Measurements from ENCODE around the gene PARP4. TPM values are rescaled to one million over a fixed set of nuclear protein-coding genes. Genes with fewer than 3 reads are reported as not detected.
A peak's percentile ranks its signal among the peaks of the same experiment; 100 is the strongest.

Gene PARP4
- total RNA-seq, 1 experiment from 2014 or later = 76.0 TPM

DNA sequence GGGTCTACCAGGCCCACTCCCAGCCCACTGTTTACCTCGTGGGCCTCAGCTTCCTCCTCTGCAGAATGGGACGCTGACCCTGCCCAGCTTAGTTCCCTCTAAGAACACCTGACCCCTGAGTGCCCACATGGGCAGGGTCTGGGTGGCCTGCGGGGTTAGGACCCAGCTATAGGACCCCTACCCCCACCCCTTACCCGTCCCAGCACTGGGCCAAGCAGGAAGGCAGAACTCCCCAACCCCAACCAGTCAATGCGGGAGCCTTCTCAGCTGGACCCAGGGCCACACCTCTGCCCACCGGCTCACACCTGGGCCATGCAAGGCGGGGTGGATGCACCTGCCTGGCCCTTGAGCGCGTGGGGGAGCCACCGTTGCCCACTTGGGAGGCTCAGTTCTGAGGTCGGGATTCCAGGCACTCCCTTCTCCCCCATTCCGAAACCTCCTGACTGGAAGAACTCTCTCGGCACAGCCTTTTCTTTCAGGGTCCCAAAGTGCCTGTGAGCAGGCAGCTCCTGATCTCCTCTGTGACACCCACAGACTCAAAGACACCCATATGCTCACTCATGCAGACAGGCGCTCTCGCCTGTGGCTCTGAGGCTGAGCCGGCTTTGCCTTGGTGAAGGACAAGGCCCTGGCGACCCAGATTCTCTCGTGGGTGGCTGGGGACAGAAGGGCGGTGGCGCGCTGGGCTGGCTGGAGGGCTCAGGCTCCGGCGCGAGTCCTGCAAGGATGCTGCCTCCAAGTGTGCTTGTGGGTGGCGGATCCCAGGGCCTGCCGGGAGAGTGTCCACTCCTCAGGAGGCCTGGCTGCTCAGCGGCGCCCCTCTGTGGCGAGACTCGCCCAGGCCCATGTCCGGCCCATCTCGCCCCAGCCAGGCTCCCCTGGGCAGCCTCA lies 27.9 kb upstream of the PARP4 start:
- H3K27me3 ChIP-seq (ENCODE audit: insufficient read depth, low read length) = no peaks in the 10 kb centered on the region
- TF ChIP-seq ZNF274 (IDR thresholded peaks at IDR 0.05; ENCODE audit: low read depth, low read length) (no peak), ZFX (IDR thresholded peaks at IDR 0.05) (no peak), CTCF (IDR thresholded peaks at IDR 0.05 in 2 of 3, conservative IDR thresholded peaks at IDR 0.05 in 1 of 3; ENCODE audit: borderline replicate concordance in 1 of 3, insufficient read depth in 1 of 3, low read depth in 2 of 3, low read length in 2 of 3) (peak in 2 of 3 experiments; percentile 35 to 49; a peak in 4 of 6 replicates)
- H3K4me1 ChIP-seq (ENCODE audit: control insufficient read depth in 1 of 2, insufficient read depth in 2 of 2, low read length in 2 of 2) = no peaks in the 10 kb centered on the region
- H3K9me3 ChIP-seq (ENCODE audit: control insufficient read depth in 1 of 2, insufficient read depth in 1 of 2, low read depth in 1 of 2, low read length in 2 of 2) = no peaks in the 10 kb centered on the region
- no peak overlapping the region for H3K9ac ChIP-seq (ENCODE audit: low read length)
- CTCF ChIA-PET = no interaction called here
- ATAC-seq (peak; percentile 93), DNase-seq (ENCODE audit: low read depth, low spot score) (no peak)
- intact Hi-C loops (cut with micrococcal nuclease) = no loop called here
- H2AFZ ChIP-seq (ENCODE audit: low read depth, low read length, poor library complexity, severe bottlenecking) = no peak overlapping the region
- POLR2A ChIA-PET = no interaction called here
- H3K27ac ChIP-seq (ENCODE audit: low read depth, low read length) = no peak overlapping the region
- H3K79me2 ChIP-seq (ENCODE audit: insufficient read depth, low read length) = no peaks in the 10 kb centered on the region
- RAD21 ChIA-PET (ENCODE audit: low non-redundant PET in 1 of 2, low total read pairs in 2 of 2, uncharacterized antibody in 2 of 2, unreplicated experiment in 2 of 2) = no interaction called here
- H4K20me1 ChIP-seq (ENCODE audit: insufficient read depth) = no peaks in the 10 kb centered on the region
- no peak overlapping the region for H3K4me3 ChIP-seq (replicated peaks in 1 of 2; ENCODE audit: low read depth in 1 of 2, low read length in 2 of 2)
- H3K36me3 ChIP-seq (ENCODE audit: control insufficient read depth in 1 of 2, insufficient read depth in 2 of 2, low read length in 2 of 2) = no peaks in the 10 kb centered on the region
- H3K9me2 ChIP-seq (ENCODE audit: insufficient read depth) = no peaks in the 10 kb centered on the region
- BruUV-seq (replicated peaks) = no TSS peak
- no peak overlapping the region for H3K4me2 ChIP-seq (ENCODE audit: low read length)

GRCh38 chr13:24539500-24540165 lies 27.1 kb upstream of the PARP4 start:
- Histone ChIP-seq H3K4me1 (ENCODE audit: control insufficient read depth in 1 of 2, insufficient read depth in 2 of 2, low read length in 2 of 2) (no peaks in the 10 kb centered on the region), H3K27ac (ENCODE audit: low read depth, low read length) (no peak overlapping the region), H3K9ac (ENCODE audit: low read length) (no peak overlapping the region), H3K79me2 (ENCODE audit: insufficient read depth, low read length) (no peaks in the 10 kb centered on the region), H3K4me3 (replicated peaks in 1 of 2; ENCODE audit: low read depth in 1 of 2, low read length in 2 of 2) (no peak overlapping the region), H3K27me3 (ENCODE audit: insufficient read depth, low read length) (no peaks in the 10 kb centered on the region), H4K20me1 (ENCODE audit: insufficient read depth) (no peaks in the 10 kb centered on the region), H3K9me2 (ENCODE audit: insufficient read depth) (no peaks in the 10 kb centered on the region), H3K36me3 (ENCODE audit: control insufficient read depth in 1 of 2, insufficient read depth in 2 of 2, low read length in 2 of 2) (no peaks in the 10 kb centered on the region), H3K4me2 (ENCODE audit: low read length) (no peak overlapping the region), H2AFZ (ENCODE audit: low read depth, low read length, poor library complexity, severe bottlenecking) (no peak overlapping the region), H3K9me3 (ENCODE audit: control insufficient read depth in 1 of 2, insufficient read depth in 1 of 2, low read depth in 1 of 2, low read length in 2 of 2) (no peaks in the 10 kb centered on the region)
- no peak for TF ChIP-seq RAD21 (IDR thresholded peaks at IDR 0.05; ENCODE audit: low read depth)
- no peak for TF ChIP-seq EZH2 (IDR thresholded peaks at IDR 0.05)
- no peak for TF ChIP-seq SP1 (IDR thresholded peaks at IDR 0.05; ENCODE audit: low read depth)
- TF ChIP-seq CEBPB (IDR thresholded peaks at IDR 0.05; ENCODE audit: low read depth) = no peak
- POLR2A ChIA-PET = no interaction called here
- intact Hi-C loops (cut with micrococcal nuclease) = no loop called here
- RAD21 ChIA-PET (ENCODE audit: low non-redundant PET in 1 of 2, low total read pairs in 2 of 2, uncharacterized antibody in 2 of 2, unreplicated experiment in 2 of 2) = no interaction called here
- BruUV-seq (replicated peaks) = no TSS peak
- DNase-seq (ENCODE audit: low read depth, low spot score) (no peak), ATAC-seq (no peak)
- CTCF ChIA-PET = no interaction called here

All from HCT116 (cell line).